Left ventricle myocardium inferior (tissue), 1 donor: Measurements from ENCODE around the gene ERC1. TPM values are rescaled to one million over a fixed set of nuclear protein-coding genes. Genes with fewer than 3 reads are reported as not detected.
"Not testable (repeated sequence)": the region's sequence is repeated elsewhere in the genome, so short reads cannot be mapped to it uniquely, and the experiment has no call there.

Experiments
- DNase-seq: peaks from one replicate; pipeline ENCODE4 v3.0.0-alpha.2; 2020
- H3K27ac ChIP-seq: fragments of 200-600 bp; replicated peaks from 2 replicates; pipeline ENCODE4 v1.8.0; 2021
- H3K27me3 ChIP-seq: fragments of 200-600 bp; 2 replicates; pipeline ENCODE4 v1.8.0; 2021; ENCODE audit warnings: low read depth
- H3K36me3 ChIP-seq: fragments of 200-600 bp; 2 replicates; pipeline ENCODE4 v1.8.0; 2021
- H3K4me1 ChIP-seq: fragments of 200-600 bp; 2 replicates; pipeline ENCODE4 v1.8.0; 2021
- H3K4me3 ChIP-seq: fragments of 200-600 bp; 2 replicates; pipeline ENCODE4 v1.8.0; 2021; ENCODE audit warnings: mild to moderate bottlenecking, moderate library complexity
- H3K9me3 ChIP-seq: fragments of 200-600 bp; replicated peaks from 2 replicates; pipeline ENCODE4 v1.8.0; 2021
- CTCF ChIP-seq: fragments of 200-600 bp; IDR thresholded peaks from 2 replicates; pipeline ENCODE4 v1.8.0; 2021; ENCODE audit warnings: antibody characterized with exemption, mild to moderate bottlenecking, borderline replicate concordance
- intact Hi-C: fragments of 100-400 bp; cut with micrococcal nuclease; formaldehyde crosslinking; loops from one replicate; pipeline ENCODE4 v1.11.0; 2022
- total RNA-seq: library from RNA; stranded (reverse); fragmentation: NEBNext Ultra II Directional; extraction: Animal tissue kit (Norgen Biotek cat#: 25700); gene quantifications from one replicate; pipeline ENCODE4 v1.2.1, GENCODE V29; 2021
- donor health status: DM: no; HTN: yes; CAD: no; lungs with severe emphysema.

ERC1 gene
- total RNA-seq, 1 donor from 2014 or later: 50.8 TPM

GRCh38 chr12:998020-998874 is 7.2 kb downstream of the ERC1 start:
- H3K9me3 ChIP-seq: no peaks in the 10 kb centered on the region
- intact Hi-C loops: no loop called here

DNA sequence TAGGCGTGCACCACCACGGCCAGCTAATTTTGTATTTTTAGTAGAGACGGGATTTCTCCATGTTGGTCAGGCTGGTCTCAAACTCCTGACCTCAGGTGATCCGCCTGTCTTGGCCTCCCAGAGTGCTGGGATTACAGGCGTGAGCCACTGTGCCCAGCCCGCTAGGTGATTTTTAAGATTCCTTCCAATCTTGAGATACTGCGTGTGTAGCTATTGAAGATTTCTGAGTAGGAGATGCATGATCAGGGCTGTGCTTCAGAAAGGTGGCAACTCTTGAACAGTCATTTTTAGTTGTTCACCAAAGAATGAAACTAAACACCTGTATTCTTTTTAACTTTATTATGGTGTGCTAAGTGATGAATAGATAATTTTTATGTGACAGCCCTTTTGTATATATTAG is 8.7 kb downstream of the ERC1 start:
- intact Hi-C loops, H3K36me3 ChIP-seq, H3K9me3 ChIP-seq, H3K27ac ChIP-seq, H3K4me3 ChIP-seq, H3K27me3 ChIP-seq, DNase-seq: not testable (repeated sequence)
- H3K4me1 ChIP-seq: peaks cover 43% of the 10 kb centered on the region

More at GRCh38 chr12:998020-998874, 7.2 kb downstream of the ERC1 start:
- Histone ChIP-seq H3K36me3 (peaks cover 5% of the 10 kb centered on the region), H3K27ac (peak overlapping the region; percentile 27), H3K27me3 (no peaks in the 10 kb centered on the region), H3K4me1 (peaks cover 38% of the 10 kb centered on the region), H3K4me3 (no peak overlapping the region)
- TF ChIP-seq CTCF: no peak
- DNase-seq: no peak

DNA sequence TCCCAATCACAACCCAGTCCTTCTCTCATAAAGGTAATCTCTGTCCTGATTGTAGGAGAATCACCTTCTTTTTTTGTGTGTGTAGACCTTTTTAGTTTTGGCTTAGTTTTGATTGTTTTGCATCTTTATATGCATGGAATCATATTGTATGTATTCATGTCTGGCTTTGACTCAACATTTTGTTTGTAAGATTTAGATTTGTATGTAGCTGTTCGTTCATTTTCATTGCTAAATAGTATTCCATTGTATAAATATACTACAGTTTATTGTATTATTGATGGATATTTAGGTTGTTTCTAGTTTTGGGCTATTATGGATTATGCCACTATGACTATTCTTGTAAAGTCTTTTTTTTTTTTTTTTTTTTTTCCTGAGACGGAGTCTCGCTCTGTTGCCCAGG is 10.5 kb downstream of the ERC1 start:
- Histone ChIP-seq H3K9me3 (no peaks in the 10 kb centered on the region), H3K27ac (no peak overlapping the region), H3K27me3 (no peaks in the 10 kb centered on the region), H3K4me3 (no peak overlapping the region), H3K4me1 (peaks cover 43% of the 10 kb centered on the region), H3K36me3 (peaks cover 5% of the 10 kb centered on the region)
- TF ChIP-seq CTCF: no peak
- DNase-seq: no peak
- intact Hi-C loops: no loop called here

DNA sequence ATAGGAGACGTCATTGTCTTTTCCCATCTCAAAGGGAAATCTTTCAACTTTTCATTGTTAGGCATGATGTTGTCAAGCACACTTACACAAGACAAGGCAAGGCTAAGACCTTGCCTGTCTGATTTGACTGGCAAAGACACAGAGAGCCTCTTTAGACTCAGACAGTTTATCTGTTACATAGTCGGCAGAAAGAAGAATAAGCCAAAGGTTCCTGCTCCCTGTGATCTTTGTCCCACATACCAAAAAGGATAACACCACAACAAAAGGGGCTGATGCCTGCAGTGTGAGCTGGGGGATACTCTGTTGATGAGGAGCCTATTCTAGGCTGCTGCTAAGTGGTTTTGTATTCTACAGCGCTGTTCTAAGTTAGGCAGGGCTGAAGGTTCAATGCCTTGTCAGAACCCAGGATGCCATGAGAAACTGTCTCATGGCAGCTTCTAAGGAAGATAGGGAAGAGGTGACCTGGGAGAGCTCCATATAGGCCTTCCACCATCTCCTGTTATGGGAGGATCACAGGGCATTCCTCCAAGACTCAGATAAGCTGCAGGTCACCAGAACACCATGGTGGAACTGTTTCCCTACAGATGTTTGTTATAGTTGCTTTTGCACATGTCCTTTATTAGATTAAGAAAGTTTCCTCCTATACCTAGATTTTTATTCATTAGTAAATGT is 12.7 kb downstream of the ERC1 start:
- intact Hi-C loops: no loop called here

DNA sequence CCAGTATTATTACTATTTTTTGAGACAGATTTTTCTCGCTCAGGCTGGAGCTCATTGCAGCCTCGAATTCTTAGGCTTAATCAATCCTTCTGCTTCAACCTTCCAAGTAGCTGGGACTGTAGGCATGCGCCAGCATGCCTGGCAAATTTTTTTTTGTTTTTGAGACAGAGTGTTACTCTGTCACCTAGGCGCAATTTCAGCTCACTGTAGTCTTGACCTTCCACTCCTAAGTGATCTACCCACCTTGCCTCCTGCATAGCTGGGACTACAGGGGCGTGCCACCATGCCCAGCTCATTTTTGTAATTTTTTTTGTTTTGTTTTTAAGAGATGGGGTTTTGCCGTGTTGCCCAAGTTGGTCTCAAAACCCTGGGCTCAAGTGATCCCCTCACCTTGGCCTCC is 15.2 kb downstream of the ERC1 start:
- no peak for DNase-seq
- Histone ChIP-seq H3K9me3 (no peaks in the 10 kb centered on the region), H3K4me3 (no peak overlapping the region), H3K27ac (no peak overlapping the region), H3K36me3 (peaks cover 4% of the 10 kb centered on the region), H3K4me1 (peaks cover 21% of the 10 kb centered on the region), H3K27me3 (no peaks in the 10 kb centered on the region)
- no peak for TF ChIP-seq CTCF
- intact Hi-C loops: no loop called here

More for the DNA sequence above, 12.7 kb downstream of the ERC1 start:
- Histone ChIP-seq H3K27me3 (no peaks in the 10 kb centered on the region), H3K4me1 (peaks cover 23% of the 10 kb centered on the region), H3K36me3 (peaks cover 5% of the 10 kb centered on the region), H3K27ac (peak overlapping the region; percentile 58), H3K4me3 (no peak overlapping the region), H3K9me3 (no peaks in the 10 kb centered on the region)
- no peak for TF ChIP-seq CTCF
- DNase-seq: no peak

DNA sequence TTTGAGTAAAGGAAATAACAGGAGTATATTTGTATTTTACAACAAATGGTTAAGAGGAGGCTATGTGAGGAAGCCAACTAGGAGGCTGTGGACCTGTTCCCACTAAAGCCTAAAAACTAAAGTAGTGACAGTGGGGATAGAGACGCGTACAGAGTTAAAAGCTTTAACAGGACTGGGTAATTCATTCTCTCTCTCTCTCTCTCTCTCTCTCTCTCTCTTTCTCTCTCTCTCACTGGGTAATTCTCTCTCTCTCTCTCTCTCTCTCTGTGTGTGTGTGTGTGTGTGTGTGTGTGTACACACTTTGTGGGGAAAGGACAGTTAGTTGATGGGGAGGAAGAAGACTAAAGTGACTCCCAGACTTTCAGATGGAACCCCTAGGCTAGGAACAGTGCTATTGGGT is 16.3 kb downstream of the ERC1 start:
- Histone ChIP-seq H3K4me1 (peaks cover 27% of the 10 kb centered on the region), H3K4me3 (no peak overlapping the region), H3K36me3 (no peaks in the 10 kb centered on the region), H3K27ac (no peak overlapping the region), H3K9me3 (no peaks in the 10 kb centered on the region), H3K27me3 (no peaks in the 10 kb centered on the region)
- intact Hi-C loops: no loop called here
- no peak for TF ChIP-seq CTCF
- DNase-seq: no peak
